Measurements from ENCODE around the gene NDUFA5.
"Not testable (repeated sequence)": the region's sequence is repeated elsewhere in the genome, so short reads cannot be mapped to it uniquely, and the experiment has no call there.

The NDUFA5 gene

GRCh38 chr7:123534383-123535260, 23.0 kb downstream of the NDUFA5 start, which contains the start of gene IQUB:
Gene IQUB (minus strand): TSS chr7:123534595. CDS start chr7:123512340, 22,255 bp downstream.
- H4K91ac ChIP-seq (ENCODE audit: low read length): peak within 1 kb of the TSS; percentile 92
- H3K23ac ChIP-seq (ENCODE audit: low read length in 2 of 2): peak within 1 kb of the TSS in 1 of 2 experiments; percentile 89
- H2BK12ac ChIP-seq (ENCODE audit: low read length in 2 of 2): peak within 1 kb of the TSS in 1 of 2 experiments; percentile 54
- peak within 1 kb of the TSS; percentile 73 for H2BK120ac ChIP-seq (ENCODE audit: low read depth, low read length)
- H2AK5ac ChIP-seq (ENCODE audit: low read length, severe bottlenecking): no peak within 1 kb of the TSS
- no peaks in the 10 kb centered on the region for H3K36me3 ChIP-seq (ENCODE audit: control insufficient read depth in 1 of 2, insufficient read depth in 2 of 2, low read depth in 1 of 2, low read length in 2 of 2)
- H2BK5ac ChIP-seq (ENCODE audit: low read depth, low read length, poor library complexity, severe bottlenecking): peak within 1 kb of the TSS; percentile 96
- peak; percentile 97 for DNase-seq
- H3K14ac ChIP-seq (ENCODE audit: low read length in 2 of 2): peak within 1 kb of the TSS in 1 of 2 experiments; percentile 92
- H3K4me1 ChIP-seq (ENCODE audit: control insufficient read depth, insufficient read depth, low read depth, low read length): no peaks in the 10 kb centered on the region
- H3K27ac ChIP-seq (ENCODE audit: low read length, poor library complexity, severe bottlenecking): peak within 1 kb of the TSS; percentile 93
- no peaks in the 10 kb centered on the region for H3K79me1 ChIP-seq (replicated peaks; ENCODE audit: low read length, poor library complexity, severe bottlenecking)
- peak within 1 kb of the TSS; percentile 93 for H3K9ac ChIP-seq (ENCODE audit: low read length)
- peak within 1 kb of the TSS; percentile 94 to 97 for H3K18ac ChIP-seq (ENCODE audit: low read depth in 1 of 2, low read length in 2 of 2)
- no peaks in the 10 kb centered on the region for H3K27me3 ChIP-seq (ENCODE audit: control insufficient read depth in 1 of 2, insufficient read depth in 1 of 2, low read length in 2 of 2)
- peak within 1 kb of the TSS in 1 of 2 experiments; percentile 78 for H3K4ac ChIP-seq (ENCODE audit: low read depth in 1 of 2, low read length in 2 of 2)
- H3K9me3 ChIP-seq (ENCODE audit: control insufficient read depth, low read length): no peaks in the 10 kb centered on the region
- 2% methylated on average over 46 of the region's 54 CpGs for WGBS
- peak within 1 kb of the TSS; percentile 98 for H2BK15ac ChIP-seq (ENCODE audit: low read depth, poor library complexity, severe bottlenecking)
- H2AFZ ChIP-seq (ENCODE audit: low read depth, low read length): peak within 1 kb of the TSS; percentile 66
- peak within 1 kb of the TSS; percentile 94 for H4K8ac ChIP-seq (ENCODE audit: low read length)
- peak within 1 kb of the TSS; percentile 51 for H3K4me2 ChIP-seq (ENCODE audit: low read length, poor library complexity, severe bottlenecking)
- peak within 1 kb of the TSS; percentile 78 to 95 for H3K4me3 ChIP-seq (ENCODE audit: insufficient read depth in 1 of 2, low read depth in 1 of 2, low read length in 2 of 2)

GRCh38 chr7:123533929-123534382, 23.7 kb downstream of the NDUFA5 start:
- Histone ChIP-seq H3K27ac (ENCODE audit: low read length, poor library complexity, severe bottlenecking) (peak overlapping the region; percentile 59), H3K79me1 (replicated peaks; ENCODE audit: low read length, poor library complexity, severe bottlenecking) (no peaks in the 10 kb centered on the region), H2BK5ac (ENCODE audit: low read depth, low read length, poor library complexity, severe bottlenecking) (no peak overlapping the region), H4K8ac (ENCODE audit: low read length) (no peak overlapping the region), H3K9me3 (ENCODE audit: control insufficient read depth, low read length) (no peaks in the 10 kb centered on the region), H3K9ac (ENCODE audit: low read length) (peak overlapping the region; percentile 93), H2AK5ac (ENCODE audit: low read length, severe bottlenecking) (no peak overlapping the region), H3K18ac (ENCODE audit: low read depth in 1 of 2, low read length in 2 of 2) (peak overlapping the region; percentile 18 to 45), H2BK12ac (ENCODE audit: low read length in 2 of 2) (peak overlapping the region in 1 of 2 experiments; percentile 48), H3K36me3 (ENCODE audit: control insufficient read depth in 1 of 2, insufficient read depth in 2 of 2, low read depth in 1 of 2, low read length in 2 of 2) (no peaks in the 10 kb centered on the region), H3K4ac (ENCODE audit: low read depth in 1 of 2, low read length in 2 of 2) (no peak overlapping the region), H2BK15ac (ENCODE audit: low read depth, poor library complexity, severe bottlenecking) (no peak overlapping the region), H3K23ac (ENCODE audit: low read length in 2 of 2) (no peak overlapping the region), H3K27me3 (ENCODE audit: control insufficient read depth in 1 of 2, insufficient read depth in 1 of 2, low read length in 2 of 2) (no peaks in the 10 kb centered on the region), H3K4me2 (ENCODE audit: low read length, poor library complexity, severe bottlenecking) (peak overlapping the region; percentile 51), H4K91ac (ENCODE audit: low read length) (no peak overlapping the region), H2BK120ac (ENCODE audit: low read depth, low read length) (no peak overlapping the region), H2AFZ (ENCODE audit: low read depth, low read length) (peak overlapping the region; percentile 66), H3K14ac (ENCODE audit: low read length in 2 of 2) (peak overlapping the region in 1 of 2 experiments; percentile 11), H3K4me1 (ENCODE audit: control insufficient read depth, insufficient read depth, low read depth, low read length) (no peaks in the 10 kb centered on the region), H3K4me3 (ENCODE audit: insufficient read depth in 1 of 2, low read depth in 1 of 2, low read length in 2 of 2) (peak overlapping the region; percentile 72 to 95)
- DNase-seq: no peak
- 18% methylated on average over 9 of the region's 9 CpGs for WGBS

- Histone ChIP-seq H3K36me3 (ENCODE audit: control insufficient read depth in 1 of 2, insufficient read depth in 2 of 2, low read depth in 1 of 2, low read length in 2 of 2) (no peaks in the 10 kb centered on the region), H3K4me2 (ENCODE audit: low read length, poor library complexity, severe bottlenecking) (no peak overlapping the region), H3K23ac (ENCODE audit: low read length in 2 of 2) (no peak overlapping the region), H3K9ac (ENCODE audit: low read length) (peak overlapping the region; percentile 93), H2BK5ac (ENCODE audit: low read depth, low read length, poor library complexity, severe bottlenecking) (no peak overlapping the region), H2BK12ac (ENCODE audit: low read length in 2 of 2) (no peak overlapping the region), H4K91ac (ENCODE audit: low read length) (no peak overlapping the region), H2BK15ac (ENCODE audit: low read depth, poor library complexity, severe bottlenecking) (no peak overlapping the region), H3K14ac (ENCODE audit: low read length in 2 of 2) (no peak overlapping the region), H2BK120ac (ENCODE audit: low read depth, low read length) (no peak overlapping the region), H3K27ac (ENCODE audit: low read length, poor library complexity, severe bottlenecking) (no peak overlapping the region), H3K9me3 (ENCODE audit: control insufficient read depth, low read length) (no peaks in the 10 kb centered on the region), H3K4ac (ENCODE audit: low read depth in 1 of 2, low read length in 2 of 2) (no peak overlapping the region), H3K27me3 (ENCODE audit: control insufficient read depth in 1 of 2, insufficient read depth in 1 of 2, low read length in 2 of 2) (no peaks in the 10 kb centered on the region), H2AFZ (ENCODE audit: low read depth, low read length) (no peak overlapping the region), H3K4me3 (ENCODE audit: insufficient read depth in 1 of 2, low read depth in 1 of 2, low read length in 2 of 2) (peak overlapping the region in 1 of 2 experiments; percentile 95), H2AK5ac (ENCODE audit: low read length, severe bottlenecking) (no peak overlapping the region), H3K79me1 (replicated peaks; ENCODE audit: low read length, poor library complexity, severe bottlenecking) (no peaks in the 10 kb centered on the region), H3K4me1 (ENCODE audit: control insufficient read depth, insufficient read depth, low read depth, low read length) (no peaks in the 10 kb centered on the region), H4K8ac (ENCODE audit: low read length) (no peak overlapping the region), H3K18ac (ENCODE audit: low read depth in 1 of 2, low read length in 2 of 2) (no peak overlapping the region)
- WGBS: no CpG with 5 or more reads among the region's 3 CpGs
- DNase-seq: no peak
These were observed 24.1 kb downstream of the NDUFA5 start for GRCh38 chr7:123533553-123533917.

GRCh38 chr7:123532788-123533552, 24.6 kb downstream of the NDUFA5 start:
- H2BK120ac ChIP-seq (ENCODE audit: low read depth, low read length); H3K27me3 ChIP-seq (ENCODE audit: control insufficient read depth in 1 of 2, insufficient read depth in 1 of 2, low read length in 2 of 2); H3K23ac ChIP-seq (ENCODE audit: low read length in 2 of 2); H2BK12ac ChIP-seq (ENCODE audit: low read length in 2 of 2); H4K91ac ChIP-seq (ENCODE audit: low read length); H3K4me1 ChIP-seq (ENCODE audit: control insufficient read depth, insufficient read depth, low read depth, low read length); H3K79me1 ChIP-seq (replicated peaks; ENCODE audit: low read length, poor library complexity, severe bottlenecking); H3K36me3 ChIP-seq (ENCODE audit: control insufficient read depth in 1 of 2, insufficient read depth in 2 of 2, low read depth in 1 of 2, low read length in 2 of 2); H3K18ac ChIP-seq (ENCODE audit: low read depth in 1 of 2, low read length in 2 of 2); H2BK5ac ChIP-seq (ENCODE audit: low read depth, low read length, poor library complexity, severe bottlenecking); H2AFZ ChIP-seq (ENCODE audit: low read depth, low read length); H2BK15ac ChIP-seq (ENCODE audit: low read depth, poor library complexity, severe bottlenecking); H3K9me3 ChIP-seq (ENCODE audit: control insufficient read depth, low read length); H3K27ac ChIP-seq (ENCODE audit: low read length, poor library complexity, severe bottlenecking); H3K14ac ChIP-seq (ENCODE audit: low read length in 2 of 2); H3K4ac ChIP-seq (ENCODE audit: low read depth in 1 of 2, low read length in 2 of 2); H2AK5ac ChIP-seq (ENCODE audit: low read length, severe bottlenecking); H4K8ac ChIP-seq (ENCODE audit: low read length): not testable (repeated sequence)
- peak overlapping the region; percentile 54 to 95 for H3K4me3 ChIP-seq (ENCODE audit: insufficient read depth in 1 of 2, low read depth in 1 of 2, low read length in 2 of 2)
- DNase-seq: peak; percentile 37
- WGBS: 0% methylated on average over 7 of the region's 33 CpGs
- H3K4me2 ChIP-seq (ENCODE audit: low read length, poor library complexity, severe bottlenecking): peak overlapping the region; percentile 66
- peak overlapping the region; percentile 67 for H3K9ac ChIP-seq (ENCODE audit: low read length)
